K562 (cell line): Measurements from ENCODE around the gene CDC20. TPM values are rescaled to one million over a fixed set of nuclear protein-coding genes. Genes with fewer than 3 reads are reported as not detected.

Experiments used
- ETV6 ChIP-seq, 3 experiments: fragments of 150-350 bp in 1 of 3; sonication (generic) in 1 of 3; formaldehyde crosslinking in 1 of 3; IDR thresholded peaks; 2 replicates each; pipeline versions ENCODE4 v1.6.1 to v1.8.0; 2014 to 2022; ENCODE audit warnings: borderline replicate concordance in 2 of 3, low read depth in 2 of 3, antibody characterized with exemption in 1 of 3, low read length in 1 of 3, mild to moderate bottlenecking in 1 of 3, missing genetic modification reagents in 1 of 3
- KAT2B ChIP-seq: IDR thresholded peaks from one replicate; pipeline ENCODE4 v1.6.1; 2012; ENCODE audit warnings: low read depth, mild to moderate bottlenecking, control low read depth, inconsistent platforms, low read length, moderate library complexity
- MTA2 ChIP-seq: fragments of 450-650 bp; IDR thresholded peaks from 2 replicates; pipeline ENCODE4 v1.6.1; 2016; ENCODE audit warnings: low read depth
- MYBL2 ChIP-seq, 2 experiments: fragments of 450-650 bp in 1 of 2; sonication (generic) in 1 of 2; formaldehyde crosslinking in 1 of 2; IDR thresholded peaks; 2 replicates each; pipeline versions ENCODE4 v1.6.1 to v1.8.1; 2017 to 2022; ENCODE audit warnings: borderline replicate concordance in 1 of 2, inconsistent platforms in 1 of 2, low read depth in 1 of 2, mild to moderate bottlenecking in 1 of 2, missing genetic modification reagents in 1 of 2, moderate library complexity in 1 of 2
- polyA plus RNA-seq, 8 experiments: library from polyadenylated mRNA; depleted of rRNA in 4 of 8; stranded (reverse) in 5 of 8; unstranded in 3 of 8; fragments of >200 nt; fragmentation: Nextera tagmentation in 2 of 8; fragmentation: Illumina TruSeq in 1 of 8; extraction: Ambion mirVana in 2 of 8; extraction: Trizol in 1 of 8; gene quantifications; 2 replicates each; pipeline versions ENCODE4 v1.2.1 to v1.2.3, GENCODE V29; 2011 to 2014; ENCODE audit warnings: inconsistent platforms in 1 of 8, missing spikeins in 1 of 8
- total RNA-seq, 7 experiments: library from RNA; depleted of rRNA in 6 of 7; stranded (reverse); fragments of >200 nt in 6 of 7; fragmentation: Illumina TruSeq in 2 of 7; extraction: Trizol in 2 of 7; gene quantifications; 2 replicates each; pipeline versions ENCODE4 v1.2.1 to v1.2.3, GENCODE V29; 2011 to 2021; ENCODE audit warnings: low replicate concordance in 1 of 7
- TF ChIP-seq, protein P1 (sequence below): fragments of 200-400 bp; formaldehyde crosslinking; IDR thresholded peaks from 2 replicates; pipeline ENCODE4 v1.6.1; 2017; ENCODE audit warnings: mild to moderate bottlenecking, low read depth, low read length, moderate library complexity
- TF ChIP-seq, protein P2 (sequence below), 2 experiments: fragments of 450-650 bp in 1 of 2; sonication (generic) in 1 of 2; formaldehyde crosslinking in 1 of 2; IDR thresholded peaks; 2 replicates each; pipeline versions ENCODE4 v1.7.1 to v1.9.0; 2016 to 2022; ENCODE audit warnings: inconsistent platforms in 1 of 2, mild to moderate bottlenecking in 1 of 2, missing genetic modification reagents in 1 of 2
- TF ChIP-seq, protein P3 (sequence below): fragments of 150-350 bp; IDR thresholded peaks from 2 replicates; pipeline ENCODE4 v1.6.1; 2014; ENCODE audit warnings: low read depth, mild to moderate bottlenecking, low read length, borderline replicate concordance

CDC20 gene
- total and polyA plus RNA-seq, 9 of the 15 experiments (the other 6 are each of a cell fraction or from before 2014, with no cell fraction given): 45.2 to 224 (median 121) TPM

DNA sequence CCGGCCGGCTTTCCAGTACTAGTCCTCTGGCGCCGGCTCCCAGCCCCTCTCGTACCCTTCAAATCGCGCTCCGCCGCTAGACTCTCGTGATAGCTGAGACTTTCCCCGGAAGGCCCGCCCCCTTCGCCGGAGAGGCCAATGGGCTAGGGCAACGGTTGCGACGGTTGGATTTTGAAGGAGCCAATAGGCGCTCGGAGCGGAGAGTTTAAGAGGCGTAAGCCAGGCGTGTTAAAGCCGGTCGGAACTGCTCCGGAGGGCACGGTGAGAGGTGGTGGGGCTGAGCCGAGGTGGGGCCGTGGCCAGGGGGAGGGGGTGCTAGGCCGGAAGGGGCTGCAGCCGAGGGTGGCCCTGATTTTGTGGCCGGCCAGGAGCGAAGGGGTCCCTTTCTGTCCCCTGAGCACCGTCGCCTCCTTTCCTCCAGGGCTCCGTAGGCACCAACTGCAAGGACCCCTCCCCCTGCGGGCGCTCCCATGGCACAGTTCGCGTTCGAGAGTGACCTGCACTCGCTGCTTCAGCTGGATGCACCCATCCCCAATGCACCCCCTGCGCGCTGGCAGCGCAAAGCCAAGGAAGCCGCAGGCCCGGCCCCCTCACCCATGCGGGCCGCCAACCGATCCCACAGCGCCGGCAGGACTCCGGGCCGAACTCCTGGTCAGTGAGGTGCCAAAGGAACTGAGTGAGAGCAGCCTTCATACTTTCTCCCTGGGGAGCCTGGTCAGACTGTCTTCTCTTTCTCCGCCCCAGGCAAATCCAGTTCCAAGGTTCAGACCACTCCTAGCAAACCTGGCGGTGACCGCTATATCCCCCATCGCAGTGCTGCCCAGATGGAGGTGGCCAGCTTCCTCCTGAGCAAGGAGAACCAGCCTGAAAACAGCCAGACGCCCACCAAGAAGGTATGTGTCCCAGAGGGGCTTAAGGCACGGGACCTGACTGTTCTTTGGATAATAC, at the start of gene CDC20 (continued):
- TF ChIP-seq, protein P1, sequence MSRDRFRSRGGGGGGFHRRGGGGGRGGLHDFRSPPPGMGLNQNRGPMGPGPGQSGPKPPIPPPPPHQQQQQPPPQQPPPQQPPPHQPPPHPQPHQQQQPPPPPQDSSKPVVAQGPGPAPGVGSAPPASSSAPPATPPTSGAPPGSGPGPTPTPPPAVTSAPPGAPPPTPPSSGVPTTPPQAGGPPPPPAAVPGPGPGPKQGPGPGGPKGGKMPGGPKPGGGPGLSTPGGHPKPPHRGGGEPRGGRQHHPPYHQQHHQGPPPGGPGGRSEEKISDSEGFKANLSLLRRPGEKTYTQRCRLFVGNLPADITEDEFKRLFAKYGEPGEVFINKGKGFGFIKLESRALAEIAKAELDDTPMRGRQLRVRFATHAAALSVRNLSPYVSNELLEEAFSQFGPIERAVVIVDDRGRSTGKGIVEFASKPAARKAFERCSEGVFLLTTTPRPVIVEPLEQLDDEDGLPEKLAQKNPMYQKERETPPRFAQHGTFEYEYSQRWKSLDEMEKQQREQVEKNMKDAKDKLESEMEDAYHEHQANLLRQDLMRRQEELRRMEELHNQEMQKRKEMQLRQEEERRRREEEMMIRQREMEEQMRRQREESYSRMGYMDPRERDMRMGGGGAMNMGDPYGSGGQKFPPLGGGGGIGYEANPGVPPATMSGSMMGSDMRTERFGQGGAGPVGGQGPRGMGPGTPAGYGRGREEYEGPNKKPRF: no peak
- TF ChIP-seq, protein P2, sequence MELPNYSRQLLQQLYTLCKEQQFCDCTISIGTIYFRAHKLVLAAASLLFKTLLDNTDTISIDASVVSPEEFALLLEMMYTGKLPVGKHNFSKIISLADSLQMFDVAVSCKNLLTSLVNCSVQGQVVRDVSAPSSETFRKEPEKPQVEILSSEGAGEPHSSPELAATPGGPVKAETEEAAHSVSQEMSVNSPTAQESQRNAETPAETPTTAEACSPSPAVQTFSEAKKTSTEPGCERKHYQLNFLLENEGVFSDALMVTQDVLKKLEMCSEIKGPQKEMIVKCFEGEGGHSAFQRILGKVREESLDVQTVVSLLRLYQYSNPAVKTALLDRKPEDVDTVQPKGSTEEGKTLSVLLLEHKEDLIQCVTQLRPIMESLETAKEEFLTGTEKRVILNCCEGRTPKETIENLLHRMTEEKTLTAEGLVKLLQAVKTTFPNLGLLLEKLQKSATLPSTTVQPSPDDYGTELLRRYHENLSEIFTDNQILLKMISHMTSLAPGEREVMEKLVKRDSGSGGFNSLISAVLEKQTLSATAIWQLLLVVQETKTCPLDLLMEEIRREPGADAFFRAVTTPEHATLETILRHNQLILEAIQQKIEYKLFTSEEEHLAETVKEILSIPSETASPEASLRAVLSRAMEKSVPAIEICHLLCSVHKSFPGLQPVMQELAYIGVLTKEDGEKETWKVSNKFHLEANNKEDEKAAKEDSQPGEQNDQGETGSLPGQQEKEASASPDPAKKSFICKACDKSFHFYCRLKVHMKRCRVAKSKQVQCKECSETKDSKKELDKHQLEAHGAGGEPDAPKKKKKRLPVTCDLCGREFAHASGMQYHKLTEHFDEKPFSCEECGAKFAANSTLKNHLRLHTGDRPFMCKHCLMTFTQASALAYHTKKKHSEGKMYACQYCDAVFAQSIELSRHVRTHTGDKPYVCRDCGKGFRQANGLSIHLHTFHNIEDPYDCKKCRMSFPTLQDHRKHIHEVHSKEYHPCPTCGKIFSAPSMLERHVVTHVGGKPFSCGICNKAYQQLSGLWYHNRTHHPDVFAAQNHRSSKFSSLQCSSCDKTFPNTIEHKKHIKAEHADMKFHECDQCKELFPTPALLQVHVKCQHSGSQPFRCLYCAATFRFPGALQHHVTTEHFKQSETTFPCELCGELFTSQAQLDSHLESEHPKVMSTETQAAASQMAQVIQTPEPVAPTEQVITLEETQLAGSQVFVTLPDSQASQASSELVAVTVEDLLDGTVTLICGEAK (IDR thresholded peaks at IDR 0.05): peak; percentile 86
- TF ChIP-seq, protein P2 (CRISPR knock-in tag; IDR thresholded peaks at IDR 0.05): peak; percentile 47; the same call in 1 of the 2 replicates
- peak; percentile 100 for TF ChIP-seq MYBL2 (IDR thresholded peaks at IDR 0.05; ENCODE audit: low read depth)
- peak; percentile 97; the same call in 1 of the 2 replicates for TF ChIP-seq MYBL2 (CRISPR knock-in tag; IDR thresholded peaks at IDR 0.05; ENCODE audit: borderline replicate concordance)
- no peak for TF ChIP-seq MTA2
- no peak for TF ChIP-seq ETV6 (IDR thresholded peaks at IDR 0.05; ENCODE audit: borderline replicate concordance in 1 of 2, low read depth in 2 of 2, low read length in 1 of 2)
- no peak for TF ChIP-seq ETV6 (CRISPR knock-in tag; IDR thresholded peaks at IDR 0.05; ENCODE audit: borderline replicate concordance)
- no peak for TF ChIP-seq KAT2B
- TF ChIP-seq, protein P3, sequence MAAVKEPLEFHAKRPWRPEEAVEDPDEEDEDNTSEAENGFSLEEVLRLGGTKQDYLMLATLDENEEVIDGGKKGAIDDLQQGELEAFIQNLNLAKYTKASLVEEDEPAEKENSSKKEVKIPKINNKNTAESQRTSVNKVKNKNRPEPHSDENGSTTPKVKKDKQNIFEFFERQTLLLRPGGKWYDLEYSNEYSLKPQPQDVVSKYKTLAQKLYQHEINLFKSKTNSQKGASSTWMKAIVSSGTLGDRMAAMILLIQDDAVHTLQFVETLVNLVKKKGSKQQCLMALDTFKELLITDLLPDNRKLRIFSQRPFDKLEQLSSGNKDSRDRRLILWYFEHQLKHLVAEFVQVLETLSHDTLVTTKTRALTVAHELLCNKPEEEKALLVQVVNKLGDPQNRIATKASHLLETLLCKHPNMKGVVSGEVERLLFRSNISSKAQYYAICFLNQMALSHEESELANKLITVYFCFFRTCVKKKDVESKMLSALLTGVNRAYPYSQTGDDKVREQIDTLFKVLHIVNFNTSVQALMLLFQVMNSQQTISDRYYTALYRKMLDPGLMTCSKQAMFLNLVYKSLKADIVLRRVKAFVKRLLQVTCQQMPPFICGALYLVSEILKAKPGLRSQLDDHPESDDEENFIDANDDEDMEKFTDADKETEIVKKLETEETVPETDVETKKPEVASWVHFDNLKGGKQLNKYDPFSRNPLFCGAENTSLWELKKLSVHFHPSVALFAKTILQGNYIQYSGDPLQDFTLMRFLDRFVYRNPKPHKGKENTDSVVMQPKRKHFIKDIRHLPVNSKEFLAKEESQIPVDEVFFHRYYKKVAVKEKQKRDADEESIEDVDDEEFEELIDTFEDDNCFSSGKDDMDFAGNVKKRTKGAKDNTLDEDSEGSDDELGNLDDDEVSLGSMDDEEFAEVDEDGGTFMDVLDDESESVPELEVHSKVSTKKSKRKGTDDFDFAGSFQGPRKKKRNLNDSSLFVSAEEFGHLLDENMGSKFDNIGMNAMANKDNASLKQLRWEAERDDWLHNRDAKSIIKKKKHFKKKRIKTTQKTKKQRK: 0 out of 2 replicates have a peak, but pooled peaks have one; percentile 21
